Heart left ventricle (tissue), 16 donors: ENCODE data around the gene THSD4. TPM values are rescaled to one million over a fixed set of nuclear protein-coding genes. Genes with fewer than 3 reads are reported as not detected.
A peak's percentile ranks its signal among the peaks of the same experiment; 100 is the strongest.

ENCODE experiments used
- ATAC-seq, 4 donors: fragments of 200-7000 bp; cut with Tn5 transposase; one replicate each; pipeline ENCODE4 v1.9.1; 2020 to 2022; ENCODE audit warnings: moderate library complexity in 4 of 4, mild to moderate bottlenecking in 3 of 4, moderate number of reproducible peaks in 1 of 4
- DNase-seq, 5 donors: peaks; one replicate each; pipeline ENCODE4 v3.0.0-alpha.2; 2020
- H3K27ac ChIP-seq, 12 donors: fragments of 200-600 bp; sonication (generic) in 4 of 12; one replicate each; pipeline versions ENCODE4 v1.5.0 to v1.8.0; 2016 to 2022; ENCODE audit warnings: mild to moderate bottlenecking in 2 of 12
- H3K27me3 ChIP-seq, 9 donors: fragments of 200-600 bp; sonication (generic) in 2 of 9; one replicate each; pipeline versions ENCODE4 v1.5.1 to v1.8.0; 2016 to 2022; ENCODE audit warnings: mild to moderate bottlenecking in 3 of 9
- H3K36me3 ChIP-seq, 9 donors: fragments of 200-600 bp; sonication (generic) in 2 of 9; one replicate each; pipeline versions ENCODE4 v1.5.0 to v1.8.0; 2018 to 2022; ENCODE audit warnings: mild to moderate bottlenecking in 2 of 9
- H3K4me1 ChIP-seq, 12 donors: fragments of 200-600 bp; sonication (generic) in 4 of 12; one replicate each; pipeline versions ENCODE4 v1.5.0 to v1.8.0; 2016 to 2022; ENCODE audit warnings: mild to moderate bottlenecking in 3 of 12
- H3K4me3 ChIP-seq, 12 donors: fragments of 200-600 bp; sonication (generic) in 4 of 12; one replicate each; pipeline versions ENCODE4 v1.5.0 to v1.8.0; 2017 to 2022; ENCODE audit warnings: mild to moderate bottlenecking in 9 of 12, moderate library complexity in 4 of 12
- H3K9me3 ChIP-seq, 12 donors: fragments of 200-600 bp; sonication (generic) in 4 of 12; one replicate each; pipeline versions ENCODE4 v1.5.0 to v1.8.0; 2016 to 2022; ENCODE audit warnings: mild to moderate bottlenecking in 1 of 12
- CTCF ChIP-seq, 12 donors: fragments of 200-600 bp; sonication (generic) in 4 of 12; IDR thresholded peaks; one replicate each; pipeline versions ENCODE4 v1.5.0 to v1.8.0; 2018 to 2022; ENCODE audit warnings: antibody characterized with exemption in 12 of 12, mild to moderate bottlenecking in 5 of 12
- POLR2A ChIP-seq, 2 donors: fragments of 450-650 bp; IDR thresholded peaks; one replicate each; pipeline ENCODE4 v1.6.1; 2017; ENCODE audit warnings: antibody characterized with exemption in 2 of 2, mild to moderate bottlenecking in 2 of 2, moderate library complexity in 2 of 2
- WGBS, 4 donors: extraction: QIAGEN DNeasy Blood & Tissue Kit in 2 of 4; methylation state at CpG; one replicate each; pipeline versions ENCODE4 v1.1.5 to v1.1.7; 2013 to 2018; 5-methylcytosine and 5-hydroxymethylcytosine counted together
- intact Hi-C, 10 donors: fragments of 100-400 bp; cut with DNase I; formaldehyde crosslinking; loops; one replicate each; pipeline versions ENCODE4 v1.11.1 to v1.14.2; 2022
- polyA plus RNA-seq, 2 donors: library from polyadenylated mRNA; stranded (reverse); fragments of 200-250 nt; gene quantifications; one replicate each; pipeline ENCODE4 v1.2.3, GENCODE V29; 2013
- total RNA-seq, 9 donors: library from RNA; depleted of rRNA in 2 of 9; stranded (reverse); fragments of >200 nt in 2 of 9; fragmentation: NEBNext Ultra II Directional in 3 of 9; extraction: Animal tissue kit (Norgen Biotek cat#: 25700) in 3 of 9; gene quantifications; one replicate each; pipeline versions ENCODE4 v1.1.0 to v1.2.4, GENCODE V29; 2016 to 2023
- donor health status: ischemic (EF 13 %, LVEDD 7.1; RV severe dilation, severe dysfunction).
- donor health status: healthy with polysubstance abuse.
- donor health status: DM: no; HTN: yes; CAD: no.
- donor health status: DM: no; HTN: no; CAD: no.
- donor health status: ischemic (EF 25% LVEDD 6.9; RV normal size, moderate dysfunction).
- donor health status: ischemic (EF 25% LVEDD 5.7; RV mildly dilated, moderate dysfunction).
- donor health status: healthy.
- donor health status: DM: yes; HTN: yes; CAD: no.
- donor health status: ischemic (EF 35%, LVEDD 5.7; RV mildly dilated, moderate dysfunction).
- donor health status: nonischemic (EF 11% LVEDD 7.7; RV severe dilation, severe dysfunction).
- donor health status: DM: yes; HTN: yes; CAD: no.
- donor health status: PGD.
- donor health status: ischemic (EF 29% LVEDD 5.4; RV normal size, mild dysfunction).
- donor health status: nonischemic (EF 23%, LVEDD 6.1; RV moderate dilation, normal function).

The THSD4 gene
- total and polyA plus RNA-seq, 11 donors, result 32.6 to 206 (median 93.2) TPM

- WGBS, 4 donors, result 54 to 68% (median 59%) methylated on average over 6 of the region's 6 CpGs
- peak in 1 of 5 donors; percentile 46 for DNase-seq
- peaks cover 0 to 6% (median 0%) of the 10 kb centered on the region in 9 donors for H3K36me3 ChIP-seq
- peak overlapping the region; percentile 28 to 76 (median 64) for H3K27ac ChIP-seq
- peak; percentile 36 to 70 (median 36) for ATAC-seq
- H3K27me3 ChIP-seq, result no peaks in the 10 kb centered on the region
- H3K9me3 ChIP-seq, result no peaks in the 10 kb centered on the region
- TF ChIP-seq POLR2A (IDR thresholded peaks at IDR 0.05) (no peak), CTCF (IDR thresholded peaks at IDR 0.05) (peak in 1 of 12 donors; percentile 8)
- H3K4me1 ChIP-seq, result peaks cover 0 to 50% (median 32%) of the 10 kb centered on the region in 12 donors
- H3K4me3 ChIP-seq, result no peak overlapping the region
- intact Hi-C loops, result loop anchor here in 2 of 10 donors (5.0 to 10.0 kb wide), 2 partner anchors 135 to 137 kb away; partner anchors contain the start of gene THSD4 (in 2 of the 2)
Observed at GRCh38 chr15:71252044-71252739, 136.9 kb downstream of the THSD4 start.

- Histone ChIP-seq H3K4me3 (no peak overlapping the region), H3K27me3 (no peaks in the 10 kb centered on the region), H3K27ac (peak overlapping the region in 8 of 12 donors; percentile 28 to 76 (median 66)), H3K4me1 (peaks cover 0 to 50% (median 34%) of the 10 kb centered on the region in 12 donors), H3K36me3 (peaks cover 0 to 8% (median 0%) of the 10 kb centered on the region in 9 donors), H3K9me3 (no peaks in the 10 kb centered on the region)
- intact Hi-C loops, result loop anchor here in 2 of 10 donors (5.0 to 10.0 kb wide), 2 partner anchors 135 to 138 kb away; partner anchors contain the start of gene THSD4 (in 2 of the 2)
- no peak for TF ChIP-seq CTCF (IDR thresholded peaks at IDR 0.05)
- TF ChIP-seq POLR2A (IDR thresholded peaks at IDR 0.05), result no peak
- no peak for DNase-seq
- 94 to 98% (median 97%) methylated on average over 3 of the region's 3 CpGs for WGBS, 4 donors
- ATAC-seq, result no peak
Observed at GRCh38 chr15:71252740-71253047, 137.4 kb downstream of the THSD4 start.

GRCh38 chr15:71254491-71254890, 139.2 kb downstream of the THSD4 start:
- DNase-seq (peak in 2 of 5 donors; percentile 45 to 56), ATAC-seq (peak; percentile 35 to 53 (median 40))
- H3K27me3 ChIP-seq, result no peaks in the 10 kb centered on the region
- H3K4me3 ChIP-seq, result no peak overlapping the region
- H3K27ac ChIP-seq, result peak overlapping the region in 8 of 12 donors; percentile 3 to 69 (median 52)
- no peak for TF ChIP-seq CTCF (IDR thresholded peaks at IDR 0.05)
- TF ChIP-seq POLR2A (IDR thresholded peaks at IDR 0.05), result no peak
- H3K36me3 ChIP-seq, result peaks cover 0 to 23% (median 0%) of the 10 kb centered on the region in 9 donors
- WGBS, 4 donors, result 78 to 90% (median 83%) methylated on average over 3 of the region's 3 CpGs
- H3K4me1 ChIP-seq, result peaks cover 0 to 50% (median 34%) of the 10 kb centered on the region in 12 donors
- intact Hi-C loops, result loop anchor here in 2 of 10 donors (5.0 to 10.0 kb wide), 2 partner anchors 137 to 140 kb away; partner anchors contain the start of gene THSD4 (in 2 of the 2)
- H3K9me3 ChIP-seq, result no peaks in the 10 kb centered on the region

GRCh38 chr15:71256934-71257664, 141.8 kb downstream of the THSD4 start:
- Histone ChIP-seq H3K9me3 (no peaks in the 10 kb centered on the region), H3K4me3 (no peak overlapping the region), H3K4me1 (peaks cover 0 to 25% (median 12%) of the 10 kb centered on the region in 12 donors), H3K27ac (no peak overlapping the region), H3K36me3 (peaks cover 0 to 26% (median 0%) of the 10 kb centered on the region in 9 donors), H3K27me3 (no peaks in the 10 kb centered on the region)
- TF ChIP-seq CTCF (IDR thresholded peaks at IDR 0.05) (no peak), POLR2A (IDR thresholded peaks at IDR 0.05) (no peak)
- WGBS, 4 donors, result 80 to 83% (median 82%) methylated on average over 5 of the region's 5 CpGs
- DNase-seq (no peak), ATAC-seq (no peak)
- intact Hi-C loops, result loop anchor here in 1 of 10 donors (10.0 kb wide), 1 partner anchor 142 kb away; the partner anchor contains the start of gene THSD4
